ENCODE data around the gene ZNF366.

GRCh38 chr5:72518001-72518683, 10.9 kb upstream of the ZNF366 start:
- TF ChIP-seq RNF2 (conservative IDR thresholded peaks at IDR 0.05; ENCODE audit: low read depth), result no peak
- TF ChIP-seq ZNF772 (CRISPR knock-in tag; IDR thresholded peaks at IDR 0.05), result no peak

Data from HepG2 (cell line).